WTC11 (cell line): Measurements from ENCODE around the gene ZNF512B.

Source experiments
- ATF3 ChIP-seq: sonication (generic); formaldehyde crosslinking; conservative IDR thresholded peaks from 2 replicates; pipeline ENCODE4 v1.8.1; 2022; ENCODE audit warnings: mild to moderate bottlenecking, missing genetic modification reagents
- CTCF ChIP-seq: fragments of 200-600 bp; IDR thresholded peaks from 2 replicates; pipeline ENCODE4 v1.8.0; 2022; ENCODE audit warnings: antibody characterized with exemption
- HMGXB4 ChIP-seq: sonication (generic); formaldehyde crosslinking; IDR thresholded peaks from 2 replicates; pipeline ENCODE4 v1.8.1; 2023; ENCODE audit warnings: mild to moderate bottlenecking, moderate library complexity, missing genetic modification reagents
- NFE2L1 ChIP-seq: sonication (generic); formaldehyde crosslinking; IDR thresholded peaks from 2 replicates; pipeline ENCODE4 v1.8.1; 2023; ENCODE audit warnings: missing genetic modification reagents
- ZBTB21 ChIP-seq: sonication (generic); formaldehyde crosslinking; IDR thresholded peaks from 2 replicates; pipeline ENCODE4 v1.8.1; 2023; ENCODE audit warnings: mild to moderate bottlenecking, missing genetic modification reagents, borderline replicate concordance

- no peak for TF ChIP-seq CTCF
- no peak for TF ChIP-seq HMGXB4 (CRISPR knock-in tag)
- no peak for TF ChIP-seq ZBTB21 (CRISPR knock-in tag)
- no peak for TF ChIP-seq NFE2L1
- no peak for TF ChIP-seq ATF3 (CRISPR knock-in tag)
Measured at GRCh38 chr20:63952210-63952535, 17.6 kb downstream of the ZNF512B start.
